CD14-positive monocyte (primary cell): Measurements from ENCODE around the gene ZBTB22. TPM values are rescaled to one million over a fixed set of nuclear protein-coding genes. Genes with fewer than 3 reads are reported as not detected.

Experiments
- DNase-seq, 3 donors: peaks; one replicate each; pipeline ENCODE4 v3.0.0-alpha.2; 2011 to 2022
- H2AFZ ChIP-seq: 2 replicates; pipeline ENCODE4 v1.6.0; 2012; ENCODE audit warnings: mild to moderate bottlenecking, low read depth, low read length, inconsistent platforms; ENCODE audit not compliant: insufficient read depth, poor library complexity, severe bottlenecking
- H3K27ac ChIP-seq, 2 donors: 1 replicate in 1 of 2; 2 replicates in 1 of 2; pipeline ENCODE4 v1.5.1; 2012 to 2013; ENCODE audit warnings: low read length in 2 of 2, control low read depth in 1 of 2, inconsistent platforms in 1 of 2, low read depth in 1 of 2, mild to moderate bottlenecking in 1 of 2
- H3K27me3 ChIP-seq, 2 donors: one replicate each; pipeline versions ENCODE4 v1.6.0 to v1.6.1; 2011 to 2013; ENCODE audit warnings: low read length in 2 of 2; ENCODE audit not compliant: control insufficient read depth in 2 of 2, insufficient read depth in 2 of 2
- H3K36me3 ChIP-seq, 2 donors: replicated peaks in 1 of 2; 1 replicate in 1 of 2; 2 replicates in 1 of 2; pipeline versions ENCODE4 v1.5.1 to v1.6.1; 2012 to 2013; ENCODE audit warnings: low read length in 2 of 2, control low read depth in 1 of 2, inconsistent platforms in 1 of 2, mild to moderate bottlenecking in 1 of 2; ENCODE audit not compliant: insufficient read depth in 2 of 2, control insufficient read depth in 1 of 2
- H3K4me1 ChIP-seq, 2 donors: 1 replicate in 1 of 2; 2 replicates in 1 of 2; pipeline versions ENCODE4 v1.5.1 to v1.6.1; 2012 to 2013; ENCODE audit warnings: low read length in 2 of 2, control low read depth in 1 of 2, inconsistent platforms in 1 of 2, mild to moderate bottlenecking in 1 of 2, moderate library complexity in 1 of 2; ENCODE audit not compliant: insufficient read depth in 2 of 2, control insufficient read depth in 1 of 2
- H3K4me2 ChIP-seq: replicated peaks from 2 replicates; pipeline ENCODE3; 2012; ENCODE audit warnings: low read length, moderate library complexity, mild to moderate bottlenecking; ENCODE audit not compliant: poor library complexity, severe bottlenecking; ENCODE audit errors: extremely low read depth
- H3K4me3 ChIP-seq, 3 experiments: fragments of 200-600 bp in 1 of 3; sonication (generic) in 1 of 3; replicated peaks in 1 of 3; 1 replicate in 2 of 3; 2 replicates in 1 of 3; pipeline ENCODE4 v1.5.1; 2011 to 2013; ENCODE audit warnings: low read length in 3 of 3, mild to moderate bottlenecking in 3 of 3, control low read depth in 2 of 3, low read depth in 2 of 3, inconsistent platforms in 1 of 3, moderate library complexity in 1 of 3
- H3K79me2 ChIP-seq: 2 replicates; pipeline ENCODE4 v1.6.0; 2012; ENCODE audit warnings: mild to moderate bottlenecking, control low read depth, inconsistent platforms, low read length, moderate library complexity; ENCODE audit not compliant: insufficient read depth
- H3K9ac ChIP-seq: 2 replicates; pipeline ENCODE4 v1.6.0; 2017; ENCODE audit warnings: low read length, mild to moderate bottlenecking; ENCODE audit not compliant: insufficient read depth, poor library complexity, severe bottlenecking
- H3K9me3 ChIP-seq, 2 donors: replicated peaks in 1 of 2; 1 replicate in 1 of 2; 2 replicates in 1 of 2; pipeline versions ENCODE4 v1.5.1 to v1.6.1; 2012 to 2013; ENCODE audit warnings: low read length in 2 of 2, control low read depth in 1 of 2; ENCODE audit not compliant: control insufficient read depth in 1 of 2, insufficient read depth in 1 of 2
- H4K20me1 ChIP-seq: 2 replicates; pipeline ENCODE4 v1.6.0; 2012; ENCODE audit warnings: mild to moderate bottlenecking, low read length, control low read depth, moderate library complexity; ENCODE audit not compliant: insufficient read depth
- H3K27ac Mint-ChIP-seq, 7 donors: one replicate each; pipeline ENCODE4 v1.8.0; 2020; ENCODE audit warnings: mild to moderate bottlenecking in 7 of 7, mixed read lengths in 7 of 7, moderate library complexity in 6 of 7, inconsistent platforms in 2 of 7
- H3K27me3 Mint-ChIP-seq, 3 donors: one replicate each; pipeline ENCODE4 v1.8.0; 2021 to 2022; ENCODE audit warnings: low read depth in 3 of 3, mild to moderate bottlenecking in 3 of 3, mixed read lengths in 3 of 3, moderate library complexity in 3 of 3, inconsistent platforms in 1 of 3
- H3K36me3 Mint-ChIP-seq, 2 donors: one replicate each; pipeline ENCODE4 v1.8.0; 2020; ENCODE audit warnings: mixed read lengths in 2 of 2, inconsistent platforms in 1 of 2, mild to moderate bottlenecking in 1 of 2
- H3K4me1 Mint-ChIP-seq: one replicate; pipeline ENCODE4 v1.8.0; 2020; ENCODE audit warnings: mild to moderate bottlenecking, mixed read lengths
- H3K4me3 Mint-ChIP-seq, 2 donors: one replicate each; pipeline ENCODE4 v1.8.0; 2020; ENCODE audit warnings: mild to moderate bottlenecking in 2 of 2, mixed read lengths in 2 of 2, moderate library complexity in 1 of 2
- H3K9me3 Mint-ChIP-seq, 7 donors: one replicate each; pipeline ENCODE4 v1.8.0; 2020 to 2022; ENCODE audit warnings: mixed read lengths in 7 of 7, mild to moderate bottlenecking in 6 of 7, moderate library complexity in 6 of 7, inconsistent platforms in 2 of 7
- WGBS: methylation state at CpG from one replicate; pipeline ENCODE4 v1.1.5; 2013; ENCODE audit warnings: missing lambda C conversion rate; ENCODE audit not compliant: insufficient coverage; 5-methylcytosine and 5-hydroxymethylcytosine counted together
- intact Hi-C, 2 donors: fragments of 100-400 bp; cut with micrococcal nuclease; formaldehyde crosslinking; loops; one replicate each; pipeline versions ENCODE4 v1.15.0 to v1.15.1; 2023
- polyA plus RNA-seq, 3 donors: library from polyadenylated mRNA; depleted of rRNA in 1 of 3; unstranded in 2 of 3; stranded (reverse) in 1 of 3; fragments of 300-500 nt in 2 of 3; fragments of >200 nt in 1 of 3; fragmentation: Illumina TruSeq in 2 of 3; gene quantifications; 1 replicate in 2 of 3; 2 replicates in 1 of 3; pipeline ENCODE4 v1.2.3, GENCODE V29; 2012 to 2021
- TF ChIP-seq, protein P1 (sequence below): fragments of 200-600 bp; IDR thresholded peaks from one replicate; pipeline ENCODE4 v1.8.0; 2022; ENCODE audit warnings: antibody characterized with exemption, mild to moderate bottlenecking

ZBTB22 gene
- polyA plus RNA-seq, 3 donors, result 12.2 to 16.5 (median 16.1) TPM

DNA sequence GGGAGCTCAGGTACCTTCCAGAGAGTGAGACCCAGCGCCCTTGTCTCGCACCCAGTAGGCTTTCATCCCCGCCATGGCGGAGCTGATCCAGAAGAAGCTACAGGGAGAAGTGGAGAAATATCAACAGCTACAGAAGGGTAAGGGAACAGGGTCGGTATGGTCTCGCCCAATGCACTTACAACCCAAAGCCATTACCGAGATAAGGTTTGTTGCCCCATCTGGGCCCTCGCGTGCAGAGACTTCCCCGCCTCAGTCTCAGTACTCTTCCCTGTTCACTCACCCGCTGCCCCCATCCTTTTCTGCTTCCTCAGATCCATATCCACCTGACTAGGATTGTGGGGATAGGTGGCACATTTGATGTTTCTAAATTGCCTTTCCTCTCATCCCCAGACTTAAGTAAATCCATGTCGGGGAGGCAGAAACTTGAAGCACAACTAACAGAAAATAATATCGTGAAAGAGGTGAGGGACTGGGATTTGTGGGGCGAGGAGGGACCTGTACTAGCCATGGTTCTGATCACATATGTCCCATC, 27.7 kb downstream of the ZBTB22 start:
- Histone ChIP-seq H4K20me1 (peaks cover 49% of the 10 kb centered on the region), H3K9me3 (no peaks in the 10 kb centered on the region), H3K27me3 (no peaks in the 10 kb centered on the region), H3K4me3 (peak overlapping the region; percentile 81 to 99 (median 82)), H3K27ac (peak overlapping the region in 1 of 2 donors; percentile 75), H3K4me1 (peaks cover 19 to 23% of the 10 kb centered on the region in 2 donors), H2AFZ (peak overlapping the region; percentile 91), H3K4me2 (peak overlapping the region; percentile 90), H3K36me3 (peaks cover 49 to 70% of the 10 kb centered on the region in 2 donors), H3K79me2 (peaks cover 51% of the 10 kb centered on the region), H3K9ac (peak overlapping the region; percentile 68)
- Mint-ChIP-seq H3K4me3 (peak overlapping the region; percentile 99 to 100), H3K4me1 (peaks cover 33% of the 10 kb centered on the region), H3K36me3 (peaks cover 58 to 59% of the 10 kb centered on the region in 2 donors), H3K9me3 (no peaks in the 10 kb centered on the region), H3K27ac (peak overlapping the region; percentile 89 to 96 (median 94)), H3K27me3 (no peaks in the 10 kb centered on the region)
- intact Hi-C loops, result loop anchor here in 1 of 2 donors (2.0 to 10.0 kb wide), 2 partner anchors 17 to 105 kb away; partner anchors contain the start of genes KIFC1 and RPS18
- WGBS, result 0% methylated on average over 4 of the region's 14 CpGs
- DNase-seq, result peak in 1 of 3 donors; percentile 28
- TF ChIP-seq, protein P1, sequence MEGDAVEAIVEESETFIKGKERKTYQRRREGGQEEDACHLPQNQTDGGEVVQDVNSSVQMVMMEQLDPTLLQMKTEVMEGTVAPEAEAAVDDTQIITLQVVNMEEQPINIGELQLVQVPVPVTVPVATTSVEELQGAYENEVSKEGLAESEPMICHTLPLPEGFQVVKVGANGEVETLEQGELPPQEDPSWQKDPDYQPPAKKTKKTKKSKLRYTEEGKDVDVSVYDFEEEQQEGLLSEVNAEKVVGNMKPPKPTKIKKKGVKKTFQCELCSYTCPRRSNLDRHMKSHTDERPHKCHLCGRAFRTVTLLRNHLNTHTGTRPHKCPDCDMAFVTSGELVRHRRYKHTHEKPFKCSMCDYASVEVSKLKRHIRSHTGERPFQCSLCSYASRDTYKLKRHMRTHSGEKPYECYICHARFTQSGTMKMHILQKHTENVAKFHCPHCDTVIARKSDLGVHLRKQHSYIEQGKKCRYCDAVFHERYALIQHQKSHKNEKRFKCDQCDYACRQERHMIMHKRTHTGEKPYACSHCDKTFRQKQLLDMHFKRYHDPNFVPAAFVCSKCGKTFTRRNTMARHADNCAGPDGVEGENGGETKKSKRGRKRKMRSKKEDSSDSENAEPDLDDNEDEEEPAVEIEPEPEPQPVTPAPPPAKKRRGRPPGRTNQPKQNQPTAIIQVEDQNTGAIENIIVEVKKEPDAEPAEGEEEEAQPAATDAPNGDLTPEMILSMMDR, result no peak

DNA sequence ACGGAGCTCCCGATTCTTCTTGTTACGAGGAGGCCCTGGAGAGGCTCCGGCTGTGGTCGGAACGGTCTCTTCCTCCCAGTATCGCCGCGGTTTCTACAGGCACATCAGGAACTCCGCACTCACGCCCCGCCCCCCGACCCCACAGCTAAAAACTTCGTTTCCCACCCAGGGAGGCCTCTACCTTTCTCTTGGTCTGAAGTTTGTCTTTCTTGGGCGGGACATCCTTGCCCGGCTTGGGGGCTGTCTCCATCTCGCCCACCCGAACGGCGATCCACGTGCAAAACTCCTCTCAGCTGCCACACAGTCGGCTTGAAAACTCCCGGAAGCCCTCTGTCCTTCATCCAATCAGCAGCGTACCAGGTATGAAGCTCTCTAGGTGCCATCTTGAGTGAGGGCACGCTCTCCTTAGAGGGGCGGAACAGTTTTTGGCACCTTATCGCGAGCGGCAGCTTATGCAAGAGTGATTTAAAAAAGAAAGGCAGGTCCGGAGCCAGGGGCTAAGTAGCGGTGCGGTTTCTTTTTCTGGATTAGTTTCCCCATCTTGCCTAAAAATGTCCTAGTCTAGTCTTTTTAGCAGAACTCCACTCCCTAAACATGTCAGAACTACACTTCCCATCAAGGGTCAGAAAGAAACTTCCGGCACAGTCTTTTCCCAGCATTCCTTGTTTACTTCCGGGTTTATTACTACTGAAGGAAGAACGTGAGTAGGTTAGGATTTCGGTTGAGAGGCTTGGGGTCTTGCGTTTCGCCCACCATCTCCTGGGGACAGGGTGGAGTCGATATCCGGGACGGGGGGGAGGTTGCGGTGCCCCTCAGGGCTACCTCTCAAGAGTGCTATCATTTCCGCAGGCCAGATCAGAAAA, 28.4 kb downstream of the ZBTB22 start, which contains the start of the genes PFDN6 and WDR46:
Gene PFDN6, plus strand, starts transcription at position 681 of the 863 bp plus-strand sequence. CDS start 256 bp downstream, outside the sequence.
Gene WDR46, minus strand, starts transcription at position 319 of the 863 bp plus-strand sequence. Its CDS starts 69 bp downstream, at position 250.
- H3K27me3 ChIP-seq, result no peaks in the 10 kb centered on the region
- H2AFZ ChIP-seq, result peak within 1 kb of the TSS; percentile 91
- Mint-ChIP-seq H3K4me3 (peak within 1 kb of the TSS; percentile 99 to 100), H3K27ac (peak within 1 kb of the TSS; percentile 89 to 96 (median 94)), H3K27me3 (no peaks in the 10 kb centered on the region), H3K36me3 (peaks cover 56 to 58% of the 10 kb centered on the region in 2 donors), H3K4me1 (peaks cover 33% of the 10 kb centered on the region), H3K9me3 (no peaks in the 10 kb centered on the region)
- DNase-seq, result peak; percentile 77 to 91 (median 80)
- peaks cover 42 to 70% of the 10 kb centered on the region in 2 donors for H3K36me3 ChIP-seq
- peaks cover 19 to 23% of the 10 kb centered on the region in 2 donors for H3K4me1 ChIP-seq
- under 1% methylated on average over 39 of the region's 43 CpGs for WGBS
- peaks cover 49% of the 10 kb centered on the region for H3K79me2 ChIP-seq
- H3K4me3 ChIP-seq, result peak within 1 kb of the TSS; percentile 81 to 99 (median 82)
- TF ChIP-seq, protein P1, result no peak
- intact Hi-C loops, result loop anchor here in 1 of 2 donors (2.0 kb wide), 1 partner anchor 16 kb away; the partner anchor contains the start of gene RPS18
- H3K27ac ChIP-seq, result peak within 1 kb of the TSS; percentile 30 to 75
- no peaks in the 10 kb centered on the region for H3K9me3 ChIP-seq
- H4K20me1 ChIP-seq, result peaks cover 42% of the 10 kb centered on the region
- H3K9ac ChIP-seq, result peak within 1 kb of the TSS; percentile 68
- H3K4me2 ChIP-seq, result peak within 1 kb of the TSS; percentile 90
